GM12865 (cell line): ENCODE measurements around the gene NFIC.
"Not testable (repeated sequence)": the region's sequence is repeated elsewhere in the genome, so short reads cannot be mapped to it uniquely, and the experiment has no call there.

ENCODE experiments used
- DNase-seq: peaks from one replicate; pipeline ENCODE4 v3.0.0; 2010; ENCODE audit warnings: low read depth
- H3K4me3 ChIP-seq: 2 replicates; pipeline ENCODE4 v1.5.1; 2011; ENCODE audit warnings: mild to moderate bottlenecking, low read depth, low read length, control low read depth
- CTCF ChIP-seq: IDR thresholded peaks from 2 replicates; pipeline ENCODE4 v1.5.1; 2011; ENCODE audit warnings: low read length, control low read depth, low read depth, inconsistent platforms; ENCODE audit not compliant: insufficient read depth; ENCODE audit errors: missing control alignments

NFIC gene

GRCh38 chr19:3452171-3452941 is 86.0 kb downstream of the NFIC start:
- no peak for DNase-seq
- TF ChIP-seq CTCF, result no peak

GRCh38 chr19:3452942-3453214 is 86.5 kb downstream of the NFIC start:
- H3K4me3 ChIP-seq, DNase-seq: not testable (repeated sequence)

More at GRCh38 chr19:3452171-3452941, 86.0 kb downstream of the NFIC start:
- no peak overlapping the region for H3K4me3 ChIP-seq

DNA sequence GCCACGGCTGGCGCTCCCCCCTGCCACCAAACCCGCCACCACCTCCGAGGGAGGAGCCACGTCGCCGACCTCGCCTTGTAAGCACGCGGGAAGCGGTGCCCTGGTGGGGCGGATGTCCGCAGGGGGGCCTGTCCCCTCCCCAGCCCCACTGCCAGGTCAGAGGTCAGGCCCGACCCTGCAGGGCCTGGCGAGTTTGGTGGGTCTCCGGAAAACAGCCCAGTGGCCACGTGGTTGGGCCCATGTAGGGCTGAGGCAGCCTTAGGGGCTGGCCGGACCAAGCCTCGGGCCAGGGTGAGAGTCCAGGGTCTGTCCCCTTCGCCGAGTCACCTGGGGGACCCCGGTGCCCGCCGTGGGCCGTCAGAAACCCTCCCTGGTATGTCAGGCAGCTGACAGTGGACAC is 87.5 kb downstream of the NFIC start:
- TF ChIP-seq CTCF, result no peak
- no peak overlapping the region for H3K4me3 ChIP-seq

GRCh38 chr19:3454656-3455392 is 88.4 kb downstream of the NFIC start:
- TF ChIP-seq CTCF, result no peak
- no peak overlapping the region for H3K4me3 ChIP-seq
- DNase-seq, result no peak

More for the DNA sequence above, 87.5 kb downstream of the NFIC start:
- DNase-seq, result no peak

- H3K4me3 ChIP-seq, result no peak overlapping the region
- DNase-seq, result no peak
- TF ChIP-seq CTCF, result no peak
These were observed 89.1 kb downstream of the NFIC start for GRCh38 chr19:3455393-3455955.

GRCh38 chr19:3455960-3456601 is 89.7 kb downstream of the NFIC start:
- DNase-seq, result no peak
- TF ChIP-seq CTCF, result no peak

DNA sequence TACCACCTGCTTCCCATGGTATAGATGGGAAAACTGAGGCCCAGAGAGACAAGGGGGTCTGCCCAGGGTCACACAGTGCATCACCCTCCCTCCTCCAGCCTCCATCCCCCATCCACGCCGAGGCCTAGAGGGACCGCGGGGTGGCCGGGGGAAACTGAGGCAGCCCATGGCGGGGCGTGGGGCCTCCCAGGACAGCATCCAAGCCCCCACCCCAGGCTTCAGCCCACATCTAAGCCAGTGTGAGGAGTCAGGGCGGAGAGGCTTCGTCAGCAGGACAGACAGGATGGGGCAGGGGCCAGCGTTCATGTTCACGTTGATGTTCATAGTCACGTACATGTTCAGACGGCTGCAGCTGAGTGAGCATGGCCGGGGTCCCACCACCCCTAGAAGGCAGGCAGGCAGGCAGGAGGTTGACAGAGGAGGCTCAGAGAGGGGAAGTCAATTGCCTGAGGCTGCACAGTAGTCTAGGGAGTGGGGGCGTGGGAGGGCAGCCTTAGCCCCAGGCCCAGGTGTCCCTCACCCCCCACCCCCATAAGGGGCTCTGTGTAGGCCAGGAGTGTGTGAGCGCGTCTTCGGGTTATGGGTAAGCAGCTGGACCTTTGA is 90.6 kb downstream of the NFIC start:
- no peak for TF ChIP-seq CTCF
- no peak for DNase-seq
- no peak overlapping the region for H3K4me3 ChIP-seq

More at GRCh38 chr19:3455960-3456601, 89.7 kb downstream of the NFIC start:
- no peak overlapping the region for H3K4me3 ChIP-seq
